ENCODE results near the gene C12orf76. TPM values are rescaled to one million over a fixed set of nuclear protein-coding genes. Genes with fewer than 3 reads are reported as not detected.
"Not testable (repeated sequence)": the region's sequence is repeated elsewhere in the genome, so short reads cannot be mapped to it uniquely, and the experiment has no call there.

The C12orf76 gene
- total and polyA plus RNA-seq, 4 experiments from 2014 or later, result 16.4 to 33.5 (median 22.0) TPM

DNA sequence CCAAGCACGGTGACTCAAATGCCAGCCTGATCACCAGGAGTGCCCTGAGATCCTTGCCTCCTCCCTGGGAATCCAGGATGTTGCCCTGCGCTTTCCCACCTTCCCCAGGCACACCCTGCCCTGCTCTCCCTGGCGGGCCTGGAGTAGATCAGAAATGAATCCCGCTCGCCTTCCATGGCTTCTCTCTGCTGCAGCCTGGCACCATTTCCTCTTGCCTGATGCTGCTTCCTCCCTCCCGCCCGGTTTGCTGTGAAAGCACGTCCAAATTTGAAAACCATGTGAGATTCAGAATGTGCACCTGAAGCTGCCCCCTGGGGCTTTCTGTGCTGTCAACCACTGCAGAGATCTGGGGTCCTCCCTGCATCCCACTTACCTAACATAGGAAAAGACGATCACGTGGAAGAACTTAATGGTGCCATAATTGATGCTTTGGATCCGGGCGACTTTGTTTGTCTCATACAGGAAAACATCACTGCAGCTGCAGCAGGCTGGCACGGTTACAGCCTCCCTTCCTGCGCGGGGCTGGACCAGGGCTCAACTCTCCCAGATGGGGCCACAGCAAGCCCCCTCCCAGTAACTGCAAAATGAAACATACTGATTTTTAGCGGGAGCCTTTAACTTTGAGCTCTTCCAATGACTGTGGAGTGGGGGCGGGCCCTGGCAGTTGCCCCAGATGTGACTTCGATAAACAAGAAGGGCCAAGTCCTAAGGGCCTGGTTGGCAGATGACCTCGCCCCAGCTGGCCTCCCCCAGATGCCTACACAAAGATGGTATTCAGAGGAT, 24.9 kb upstream of the C12orf76 start:
- Mint-ChIP-seq H3K27me3 (no peaks in the 10 kb centered on the region), H3K36me3 (peaks cover 0 to 3% of the 10 kb centered on the region in 2 donors), H3K27ac (peak overlapping the region; percentile 42 to 92 (median 90)), H3K9me3 (peaks cover 0 to 1% (median 0%) of the 10 kb centered on the region in 8 donors), H3K4me1 (peaks cover 21 to 39% (median 26%) of the 10 kb centered on the region in 4 donors), H3K4me3 (peak overlapping the region; percentile 91 to 96 (median 94))
- Histone ChIP-seq H3K27me3 (ENCODE audit: insufficient read depth, low read length) (no peaks in the 10 kb centered on the region), H3K9me3 (ENCODE audit: control insufficient read depth in 1 of 2, low read length in 2 of 2) (no peaks in the 10 kb centered on the region), H3K27ac (ENCODE audit: low read depth, low read length) (peak overlapping the region; percentile 18), H3K4me1 (ENCODE audit: insufficient read depth, low read length) (peaks cover 21% of the 10 kb centered on the region), H3K36me3 (ENCODE audit: insufficient read depth, low read length) (no peaks in the 10 kb centered on the region), H3K4me3 (ENCODE audit: low read length in 2 of 2) (peak overlapping the region; percentile 68 to 72)
- intact Hi-C loops (cut with micrococcal nuclease), result loop anchor here (1.0 kb wide), 1 partner anchor 25 kb away; the partner anchor contains the start of gene C12orf76
- ChIA-PET CTCF (ENCODE audit: partially characterized antibody) (interaction anchor here (0.9 to 1.4 kb wide), 4 partner anchors 9 to 27 kb away, joined by 3 to 4 read pairs (median 3); no protein-coding TSS in a partner anchor), POLR2A (ENCODE audit: partially characterized antibody) (interaction anchor here (1.0 to 2.0 kb wide), 2 partner anchors 51 to 75 kb away, joined by 5 to 8 read pairs; partner anchors contain the start of genes ANKRD13A and IFT81)
- DNase-seq, result peak in 4 of 5 donors; percentile 8 to 20 (median 18)

DNA sequence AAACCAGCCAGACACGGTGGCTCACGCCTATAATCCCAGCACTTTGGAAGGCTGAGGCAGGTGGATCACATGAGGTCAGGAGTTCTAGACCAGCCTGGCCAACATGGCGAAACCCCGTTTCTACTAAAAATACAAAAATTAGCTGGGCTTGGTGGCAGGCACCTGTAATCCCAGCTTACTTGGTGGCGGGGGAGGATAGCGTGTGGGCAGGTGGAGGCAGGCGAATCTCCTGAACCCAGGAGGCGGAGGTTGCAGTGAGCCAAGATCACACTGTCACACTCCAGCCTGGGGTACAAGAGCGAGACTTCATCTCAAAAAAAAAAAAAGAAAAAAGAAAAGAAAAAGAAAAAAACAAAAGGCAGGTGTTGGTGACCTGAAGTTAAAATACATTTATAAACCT, 24.3 kb upstream of the C12orf76 start:
- Histone ChIP-seq H3K27ac (ENCODE audit: low read depth, low read length) (peak overlapping the region; percentile 18), H3K4me3 (ENCODE audit: low read length in 2 of 2) (peak overlapping the region; percentile 68 to 72), H3K4me1 (ENCODE audit: insufficient read depth, low read length) (peaks cover 20% of the 10 kb centered on the region)
- POLR2A ChIA-PET (ENCODE audit: partially characterized antibody); H3K27me3 Mint-ChIP-seq; H3K36me3 ChIP-seq (ENCODE audit: insufficient read depth, low read length); DNase-seq; H3K9me3 Mint-ChIP-seq; H3K36me3 Mint-ChIP-seq; H3K27me3 ChIP-seq (ENCODE audit: insufficient read depth, low read length); H3K9me3 ChIP-seq (ENCODE audit: control insufficient read depth in 1 of 2, low read length in 2 of 2): not testable (repeated sequence)
- CTCF ChIA-PET (ENCODE audit: partially characterized antibody), result interaction anchor here (0.9 kb wide), 1 partner anchor 8 kb away, joined by 3 read pairs; no protein-coding TSS in a partner anchor
- intact Hi-C loops (cut with micrococcal nuclease), result loop anchor here (1.0 kb wide), 1 partner anchor 24 kb away; the partner anchor contains the start of gene C12orf76
- H3K4me3 Mint-ChIP-seq, result peak overlapping the region; percentile 91 to 96 (median 94)
- H3K4me1 Mint-ChIP-seq, result peaks cover 21 to 39% (median 26%) of the 10 kb centered on the region in 4 donors
- H3K27ac Mint-ChIP-seq, result peak overlapping the region in 4 of 7 donors; percentile 81 to 92 (median 90)

GRCh38 chr12:110071967-110072366, 23.6 kb upstream of the C12orf76 start:
- H3K27ac Mint-ChIP-seq, result peak overlapping the region in 4 of 7 donors; percentile 0 to 82 (median 44)
- POLR2A ChIA-PET (ENCODE audit: partially characterized antibody), result no interaction called here

GRCh38 chr12:110071504-110071903, 23.2 kb upstream of the C12orf76 start:
- peaks cover 0 to 3% of the 10 kb centered on the region in 2 donors for H3K36me3 Mint-ChIP-seq
- ChIA-PET POLR2A (ENCODE audit: partially characterized antibody) (interaction anchor here (1.5 kb wide), 1 partner anchor 8 kb away, joined by 5 read pairs; no protein-coding TSS in a partner anchor), CTCF (ENCODE audit: partially characterized antibody) (interaction anchor here (1.0 kb wide), 1 partner anchor 43 kb away, joined by 3 read pairs; no protein-coding TSS in a partner anchor)
- intact Hi-C loops (cut with micrococcal nuclease), result no loop called here
- no peaks in the 10 kb centered on the region for H3K9me3 Mint-ChIP-seq
- no peak for DNase-seq
- Histone ChIP-seq H3K9me3 (ENCODE audit: control insufficient read depth in 1 of 2, low read length in 2 of 2) (no peaks in the 10 kb centered on the region), H3K27me3 (ENCODE audit: insufficient read depth, low read length) (no peaks in the 10 kb centered on the region), H3K27ac (ENCODE audit: low read depth, low read length) (no peak overlapping the region), H3K36me3 (ENCODE audit: insufficient read depth, low read length) (no peaks in the 10 kb centered on the region), H3K4me3 (ENCODE audit: low read length in 2 of 2) (no peak overlapping the region), H3K4me1 (ENCODE audit: insufficient read depth, low read length) (peaks cover 20% of the 10 kb centered on the region)
- H3K27me3 Mint-ChIP-seq, result no peaks in the 10 kb centered on the region
- H3K27ac Mint-ChIP-seq, result no peak overlapping the region
- H3K4me1 Mint-ChIP-seq, result peaks cover 19 to 34% (median 25%) of the 10 kb centered on the region in 4 donors
- peak overlapping the region in 5 of 8 donors; percentile 3 to 64 (median 10) for H3K4me3 Mint-ChIP-seq

More at GRCh38 chr12:110071967-110072366, 23.6 kb upstream of the C12orf76 start:
- Histone ChIP-seq H3K27me3 (ENCODE audit: insufficient read depth, low read length) (no peaks in the 10 kb centered on the region), H3K4me3 (ENCODE audit: low read length in 2 of 2) (no peak overlapping the region), H3K36me3 (ENCODE audit: insufficient read depth, low read length) (no peaks in the 10 kb centered on the region), H3K9me3 (ENCODE audit: control insufficient read depth in 1 of 2, low read length in 2 of 2) (no peaks in the 10 kb centered on the region), H3K4me1 (ENCODE audit: insufficient read depth, low read length) (peaks cover 20% of the 10 kb centered on the region), H3K27ac (ENCODE audit: low read depth, low read length) (no peak overlapping the region)
- intact Hi-C loops (cut with micrococcal nuclease), result no loop called here
- Mint-ChIP-seq H3K36me3 (peaks cover 0 to 3% of the 10 kb centered on the region in 2 donors), H3K4me1 (peaks cover 19 to 38% (median 26%) of the 10 kb centered on the region in 4 donors), H3K4me3 (peak overlapping the region; percentile 38 to 96 (median 83)), H3K27me3 (no peaks in the 10 kb centered on the region), H3K9me3 (no peaks in the 10 kb centered on the region)
- CTCF ChIA-PET (ENCODE audit: partially characterized antibody), result no interaction called here
- DNase-seq, result no peak

- Histone ChIP-seq H3K27ac (ENCODE audit: low read depth, low read length) (no peak overlapping the region), H3K27me3 (ENCODE audit: insufficient read depth, low read length) (no peaks in the 10 kb centered on the region), H3K4me1 (ENCODE audit: insufficient read depth, low read length) (peaks cover 10% of the 10 kb centered on the region), H3K4me3 (ENCODE audit: low read length in 2 of 2) (no peak overlapping the region), H3K9me3 (ENCODE audit: control insufficient read depth in 1 of 2, low read length in 2 of 2) (no peaks in the 10 kb centered on the region), H3K36me3 (ENCODE audit: insufficient read depth, low read length) (no peaks in the 10 kb centered on the region)
- H3K27me3 Mint-ChIP-seq, result no peaks in the 10 kb centered on the region
- DNase-seq, result no peak
- H3K4me3 Mint-ChIP-seq, result no peak overlapping the region
- no peaks in the 10 kb centered on the region for H3K9me3 Mint-ChIP-seq
- CTCF ChIA-PET (ENCODE audit: partially characterized antibody), result interaction anchor here (1.3 kb wide), 1 partner anchor 11 kb away, joined by 3 read pairs; no protein-coding TSS in a partner anchor
- peaks cover 8 to 23% (median 15%) of the 10 kb centered on the region in 4 donors for H3K4me1 Mint-ChIP-seq
- POLR2A ChIA-PET (ENCODE audit: partially characterized antibody), result interaction anchor here (0.6 to 0.7 kb wide), 2 partner anchors 342 to 481 kb away, joined by 3 read pairs; no protein-coding TSS in a partner anchor
- intact Hi-C loops (cut with micrococcal nuclease), result no loop called here
- H3K36me3 Mint-ChIP-seq, result peaks cover 0 to 3% of the 10 kb centered on the region in 2 donors
- H3K27ac Mint-ChIP-seq, result no peak overlapping the region
Observed at GRCh38 chr12:110068654-110069053, 20.3 kb upstream of the C12orf76 start.

DNA sequence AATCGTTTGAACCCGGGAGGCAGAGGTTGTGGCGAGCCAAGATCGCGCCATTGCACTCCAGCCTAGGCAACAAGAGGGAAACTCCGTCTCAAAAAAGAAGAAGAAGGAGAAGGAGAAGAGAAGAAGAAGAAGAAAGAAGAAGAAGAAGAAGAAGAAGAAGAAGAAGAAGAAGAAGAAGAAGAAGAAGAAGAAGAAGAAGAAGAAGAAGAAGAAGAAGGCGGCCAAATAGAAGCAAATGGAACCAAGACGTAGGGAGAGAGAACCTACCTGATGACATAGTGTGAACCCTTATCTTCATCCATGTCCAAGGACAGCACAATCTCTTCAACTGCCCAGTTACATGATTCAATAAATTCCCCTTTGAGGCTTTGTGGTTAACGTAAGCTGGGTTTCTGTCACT, 19.8 kb upstream of the C12orf76 start:
- H3K9me3 Mint-ChIP-seq; intact Hi-C loops (cut with micrococcal nuclease): not testable (repeated sequence)

GRCh38 chr12:110067531-110067930, 19.2 kb upstream of the C12orf76 start:
- intact Hi-C loops (cut with micrococcal nuclease), result no loop called here
- Histone ChIP-seq H3K4me3 (ENCODE audit: low read length in 2 of 2) (no peak overlapping the region), H3K27me3 (ENCODE audit: insufficient read depth, low read length) (no peaks in the 10 kb centered on the region), H3K4me1 (ENCODE audit: insufficient read depth, low read length) (no peaks in the 10 kb centered on the region), H3K27ac (ENCODE audit: low read depth, low read length) (no peak overlapping the region), H3K9me3 (ENCODE audit: control insufficient read depth in 1 of 2, low read length in 2 of 2) (no peaks in the 10 kb centered on the region), H3K36me3 (ENCODE audit: insufficient read depth, low read length) (no peaks in the 10 kb centered on the region)
- no peaks in the 10 kb centered on the region for H3K9me3 Mint-ChIP-seq
- CTCF ChIA-PET (ENCODE audit: partially characterized antibody), result no interaction called here
- H3K36me3 Mint-ChIP-seq, result no peaks in the 10 kb centered on the region
- H3K27me3 Mint-ChIP-seq, result no peaks in the 10 kb centered on the region
- H3K4me3 Mint-ChIP-seq, result no peak overlapping the region
- peaks cover 2 to 12% (median 6%) of the 10 kb centered on the region in 4 donors for H3K4me1 Mint-ChIP-seq
- POLR2A ChIA-PET (ENCODE audit: partially characterized antibody), result interaction anchor here (1.0 kb wide), 1 partner anchor 12 kb away, joined by 3 read pairs; no protein-coding TSS in a partner anchor
- no peak overlapping the region for H3K27ac Mint-ChIP-seq
- no peak for DNase-seq

More for the DNA sequence above, 19.8 kb upstream of the C12orf76 start:
- H3K4me3 Mint-ChIP-seq; H3K4me3 ChIP-seq (ENCODE audit: low read length in 2 of 2); H3K27me3 ChIP-seq (ENCODE audit: insufficient read depth, low read length); H3K4me1 ChIP-seq (ENCODE audit: insufficient read depth, low read length); H3K36me3 Mint-ChIP-seq; H3K27ac ChIP-seq (ENCODE audit: low read depth, low read length); H3K9me3 ChIP-seq (ENCODE audit: control insufficient read depth in 1 of 2, low read length in 2 of 2); H3K36me3 ChIP-seq (ENCODE audit: insufficient read depth, low read length); DNase-seq; H3K27me3 Mint-ChIP-seq: not testable (repeated sequence)
- H3K27ac Mint-ChIP-seq, result peak overlapping the region in 1 of 7 donors; percentile 37
- CTCF ChIA-PET (ENCODE audit: partially characterized antibody), result interaction anchor here (1.3 kb wide), 1 partner anchor 11 kb away, joined by 3 read pairs; no protein-coding TSS in a partner anchor
- H3K4me1 Mint-ChIP-seq, result peaks cover 5 to 18% (median 10%) of the 10 kb centered on the region in 4 donors
- POLR2A ChIA-PET (ENCODE audit: partially characterized antibody), result interaction anchor here (0.6 to 1.0 kb wide), 3 partner anchors 11 to 482 kb away, joined by 3 read pairs; no protein-coding TSS in a partner anchor

Data from CD4-positive, alpha-beta memory T cell (primary cell).